Small intestine (tissue), 7 donors: ENCODE results near the gene CELF1. TPM values are rescaled to one million over a fixed set of nuclear protein-coding genes. Genes with fewer than 3 reads are reported as not detected.

Experiments used
- DNase-seq, 2 donors: peaks; one replicate each; pipeline versions ENCODE4 v3.0.0 to v3.0.0-alpha.2; 2013
- FAIRE-seq: peaks from 2 replicates; lab custom pipeline; 2012; peaks lifted over from hg19 to GRCh38; lab: Jason Lieb, UNC
- H3K27ac ChIP-seq, 3 donors: one replicate each; pipeline ENCODE4 v1.5.1; 2013; ENCODE audit warnings: low read length in 2 of 3, mild to moderate bottlenecking in 2 of 3, control low read depth in 1 of 3, inconsistent platforms in 1 of 3, low read depth in 1 of 3, moderate library complexity in 1 of 3
- H3K27me3 ChIP-seq, 3 donors: one replicate each; pipeline ENCODE4 v1.6.1; 2013; ENCODE audit warnings: low read length in 3 of 3, inconsistent platforms in 1 of 3; ENCODE audit not compliant: control insufficient read depth in 3 of 3, insufficient read depth in 3 of 3
- H3K36me3 ChIP-seq, 3 donors: one replicate each; pipeline ENCODE4 v1.6.1; 2013; ENCODE audit warnings: low read length in 3 of 3, inconsistent platforms in 1 of 3, low read depth in 1 of 3, mild to moderate bottlenecking in 1 of 3, moderate library complexity in 1 of 3; ENCODE audit not compliant: control insufficient read depth in 3 of 3, insufficient read depth in 2 of 3
- H3K4me1 ChIP-seq, 3 donors: one replicate each; pipeline ENCODE4 v1.6.1; 2013; ENCODE audit warnings: low read length in 2 of 3, inconsistent platforms in 1 of 3, low read depth in 1 of 3, mild to moderate bottlenecking in 1 of 3, moderate library complexity in 1 of 3; ENCODE audit not compliant: control insufficient read depth in 3 of 3, insufficient read depth in 2 of 3
- H3K4me3 ChIP-seq, 3 donors: one replicate each; pipeline ENCODE4 v1.5.1; 2013; ENCODE audit warnings: low read length in 3 of 3, control low read depth in 1 of 3, inconsistent platforms in 1 of 3, low read depth in 1 of 3, mild to moderate bottlenecking in 1 of 3, moderate library complexity in 1 of 3
- H3K9me3 ChIP-seq, 2 donors: one replicate each; pipeline ENCODE4 v1.6.1; 2013; ENCODE audit warnings: low read depth in 1 of 2, low read length in 1 of 2; ENCODE audit not compliant: control insufficient read depth in 2 of 2, insufficient read depth in 1 of 2
- WGBS, 3 donors: extraction: QIAGEN DNeasy Blood & Tissue Kit; methylation state at CpG; one replicate each; pipeline ENCODE4 v1.1.7; 2013; 5-methylcytosine and 5-hydroxymethylcytosine counted together
- polyA plus RNA-seq, 4 donors: library from polyadenylated mRNA; stranded (reverse) in 3 of 4; unstranded in 1 of 4; fragments of 200-250 nt in 3 of 4; fragments of 120-200 nt in 1 of 4; gene quantifications; one replicate each; pipeline versions ENCODE4 v1.2.1 to v1.2.3, GENCODE V29; 2013
- donor health status: healthy with polysubstance abuse.
- donor health status: control.
- donor health status: control.
- donor health status: Bipolar disorder and iron deficiency.
- donor health status: healthy.

CELF1 gene
- polyA plus RNA-seq, 4 donors = 16.5 to 69.5 (median 27.0) TPM

GRCh38 chr11:47545298-47545697, 7.6 kb downstream of the CELF1 start:
- H3K36me3 ChIP-seq = peaks cover 0 to 26% (median 0%) of the 10 kb centered on the region in 3 donors
- DNase-seq (no peak), FAIRE-seq (no peak)
- H3K27me3 ChIP-seq = no peaks in the 10 kb centered on the region
- 89 to 96% (median 91%) methylated on average over 6 of the region's 6 CpGs for WGBS, 3 donors
- peaks cover 0 to 7% (median 0%) of the 10 kb centered on the region in 3 donors for H3K4me1 ChIP-seq
- no peak overlapping the region for H3K4me3 ChIP-seq
- no peaks in the 10 kb centered on the region for H3K9me3 ChIP-seq
- no peak overlapping the region for H3K27ac ChIP-seq

- FAIRE-seq = no peak
- no peaks in the 10 kb centered on the region for H3K9me3 ChIP-seq
- WGBS, 3 donors = 95 to 100% (median 97%) methylated on average over 2 of the region's 2 CpGs
- H3K27ac ChIP-seq = no peak overlapping the region
- no peak overlapping the region for H3K4me3 ChIP-seq
- DNase-seq = no peak
- peaks cover 0 to 16% (median 0%) of the 10 kb centered on the region in 3 donors for H3K4me1 ChIP-seq
- peaks cover 0 to 20% (median 0%) of the 10 kb centered on the region in 3 donors for H3K36me3 ChIP-seq
- no peaks in the 10 kb centered on the region for H3K27me3 ChIP-seq
Observed at GRCh38 chr11:47541070-47541469, 11.9 kb downstream of the CELF1 start.

DNA sequence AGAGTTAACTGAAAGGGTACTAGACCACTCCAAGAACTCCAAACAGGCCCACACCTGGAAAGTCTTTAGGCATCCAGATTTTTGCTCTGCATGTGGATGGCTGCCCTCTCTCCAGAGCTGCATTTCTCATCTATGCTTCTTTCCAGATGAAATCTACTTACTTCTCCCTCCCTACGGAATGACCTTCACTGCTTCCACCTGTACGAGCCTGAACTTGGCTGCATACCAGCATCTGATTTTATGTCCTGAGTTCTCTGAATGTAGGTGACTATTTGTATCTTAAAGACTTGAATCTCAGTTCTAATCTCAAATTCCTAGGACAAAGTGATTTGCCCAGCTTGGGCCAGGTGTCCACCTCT, 13.3 kb downstream of the CELF1 start:
- no peak for DNase-seq
- H3K9me3 ChIP-seq = no peaks in the 10 kb centered on the region
- H3K36me3 ChIP-seq = peaks cover 0 to 19% (median 0%) of the 10 kb centered on the region in 3 donors
- no peak overlapping the region for H3K27ac ChIP-seq
- 8 to 56% (median 37%) methylated on average over 2 of the region's 2 CpGs for WGBS, 3 donors
- FAIRE-seq = no peak
- H3K27me3 ChIP-seq = no peaks in the 10 kb centered on the region
- H3K4me3 ChIP-seq = no peak overlapping the region
- H3K4me1 ChIP-seq = peaks cover 0 to 16% (median 0%) of the 10 kb centered on the region in 3 donors

- H3K4me3 ChIP-seq = no peak overlapping the region
- DNase-seq (no peak), FAIRE-seq (no peak)
- WGBS, 3 donors = 60 to 76% (median 72%) methylated on average over 10 of the region's 10 CpGs
- H3K36me3 ChIP-seq = peaks cover 0 to 19% (median 0%) of the 10 kb centered on the region in 3 donors
- no peaks in the 10 kb centered on the region for H3K27me3 ChIP-seq
- peaks cover 0 to 16% (median 0%) of the 10 kb centered on the region in 3 donors for H3K4me1 ChIP-seq
- H3K9me3 ChIP-seq = no peaks in the 10 kb centered on the region
- H3K27ac ChIP-seq = no peak overlapping the region
Observed at GRCh38 chr11:47538741-47539565, 14.0 kb downstream of the CELF1 start.

DNA sequence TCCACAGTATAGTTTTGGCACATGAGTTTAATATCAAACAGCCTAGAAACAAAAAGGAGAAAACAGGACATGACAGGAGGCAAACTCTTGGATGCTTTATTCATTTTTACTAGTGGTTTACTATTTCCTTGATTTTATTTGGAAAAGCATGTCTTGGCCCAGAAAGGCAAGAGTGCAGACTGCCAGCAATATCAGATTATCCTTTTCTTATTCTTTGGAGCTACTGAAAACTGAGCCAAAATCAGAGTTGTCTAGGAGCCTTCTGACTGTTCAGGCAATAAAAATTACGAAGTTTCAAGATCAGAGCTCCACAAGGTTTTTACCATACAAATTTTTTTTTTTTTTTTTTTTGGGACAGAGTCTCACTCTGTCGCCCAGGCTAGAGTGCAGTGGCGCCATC, 16.0 kb downstream of the CELF1 start:
- Histone ChIP-seq H3K4me3 (no peak overlapping the region), H3K27ac (no peak overlapping the region), H3K36me3 (peaks cover 0 to 16% (median 0%) of the 10 kb centered on the region in 3 donors), H3K9me3 (no peaks in the 10 kb centered on the region), H3K27me3 (no peaks in the 10 kb centered on the region), H3K4me1 (peaks cover 0 to 16% (median 0%) of the 10 kb centered on the region in 3 donors)
- FAIRE-seq (no peak), DNase-seq (no peak)
- WGBS, 3 donors = 77 to 86% (median 82%) methylated on average over 2 to 3 of the region's 3 CpGs

DNA sequence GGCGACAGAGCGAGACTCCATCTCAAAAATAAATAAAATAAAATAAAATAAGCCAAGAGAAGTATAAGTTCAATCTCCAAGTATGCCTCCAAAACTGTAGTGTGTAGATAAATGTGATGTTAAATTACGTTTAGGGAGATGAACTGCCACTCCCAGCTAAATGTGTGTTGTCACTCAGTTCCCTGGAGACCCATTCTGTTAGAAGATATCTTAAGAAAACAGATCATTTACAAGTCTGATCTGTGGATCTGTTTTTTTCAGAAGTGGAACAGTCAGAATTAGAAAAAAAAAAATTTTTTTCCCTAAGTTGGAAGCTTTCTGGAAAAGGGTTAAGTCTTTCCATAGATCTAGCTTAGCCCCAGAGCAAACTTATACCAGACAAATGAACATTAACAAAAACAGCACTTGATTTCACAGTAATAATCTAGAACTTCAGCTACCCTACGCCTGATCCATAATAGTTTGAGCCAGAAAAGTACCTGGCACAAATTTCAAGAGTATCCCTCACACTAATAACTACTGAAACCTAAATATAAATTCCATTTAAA, 18.2 kb downstream of the CELF1 start:
- Histone ChIP-seq H3K4me3 (no peak overlapping the region), H3K4me1 (peaks cover 0 to 10% (median 0%) of the 10 kb centered on the region in 3 donors), H3K36me3 (peaks cover 0 to 20% (median 0%) of the 10 kb centered on the region in 3 donors), H3K27ac (no peak overlapping the region), H3K27me3 (no peaks in the 10 kb centered on the region), H3K9me3 (no peaks in the 10 kb centered on the region)
- DNase-seq (no peak), FAIRE-seq (no peak)
- WGBS, 3 donors = 88 to 90% (median 89%) methylated on average over 4 of the region's 4 CpGs

DNA sequence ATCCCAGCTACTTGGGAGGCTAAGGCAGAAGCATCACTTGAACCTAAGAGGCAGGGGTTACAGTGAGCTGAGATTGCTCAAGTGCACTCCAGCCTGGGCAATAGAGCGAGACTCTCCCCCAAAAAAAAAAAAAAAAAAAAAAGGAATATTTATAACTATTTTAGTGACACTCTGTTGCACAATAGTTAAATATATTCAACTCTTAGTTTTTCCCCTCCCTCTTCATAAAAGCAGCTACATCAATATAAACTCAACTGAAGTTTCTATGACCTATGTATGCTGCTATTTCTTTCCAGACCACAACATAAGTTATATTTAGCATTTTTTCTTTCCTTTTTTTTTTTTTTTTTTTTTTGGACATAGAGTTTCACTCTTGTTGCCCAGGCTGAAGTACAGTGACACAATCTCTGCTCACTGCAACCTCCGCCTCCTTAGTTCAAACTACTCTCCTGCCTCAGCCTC, 19.2 kb downstream of the CELF1 start:
- 81 to 93% (median 85%) methylated on average over 2 of the region's 2 CpGs for WGBS, 3 donors
- H3K27ac ChIP-seq = no peak overlapping the region

DNA sequence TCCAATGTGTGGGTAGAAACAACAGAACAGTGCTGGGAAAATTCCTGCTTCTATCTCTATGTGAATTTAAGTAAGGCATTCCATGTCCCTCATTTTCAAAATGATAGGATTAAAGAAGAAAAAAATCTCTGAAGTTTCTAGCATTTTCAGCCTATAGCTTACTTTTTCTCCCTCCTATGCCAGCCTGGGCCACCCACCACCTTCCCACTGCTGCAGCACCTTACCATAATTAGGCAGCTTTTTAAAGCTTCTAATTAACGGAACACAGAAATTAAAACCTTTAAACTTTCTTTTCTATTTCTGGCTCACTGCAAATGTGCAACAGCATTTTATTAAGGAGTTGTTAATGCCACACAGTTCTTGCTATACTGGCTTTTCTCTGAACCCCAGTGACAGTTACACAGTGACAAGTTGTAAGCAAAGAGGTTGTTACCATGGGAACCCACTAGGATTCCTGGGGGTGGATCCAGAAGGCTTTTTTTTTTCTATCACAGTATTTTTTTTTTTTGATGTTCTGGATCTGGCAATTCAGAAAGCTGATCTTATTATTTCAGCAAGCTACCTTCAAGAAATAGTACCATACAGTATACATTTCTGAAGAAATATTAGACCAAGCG, 20.2 kb downstream of the CELF1 start:
- no peaks in the 10 kb centered on the region for H3K27me3 ChIP-seq
- H3K4me3 ChIP-seq = no peak overlapping the region
- H3K36me3 ChIP-seq = peaks cover 0 to 34% (median 0%) of the 10 kb centered on the region in 3 donors
- H3K27ac ChIP-seq = no peak overlapping the region
- no peaks in the 10 kb centered on the region for H3K4me1 ChIP-seq
- 91 to 94% (median 93%) methylated on average over 2 of the region's 2 CpGs for WGBS, 3 donors
- FAIRE-seq (no peak), DNase-seq (no peak)
- no peaks in the 10 kb centered on the region for H3K9me3 ChIP-seq

More for the DNA sequence above, 19.2 kb downstream of the CELF1 start:
- no peaks in the 10 kb centered on the region for H3K27me3 ChIP-seq
- H3K4me3 ChIP-seq = no peak overlapping the region
- peaks cover 0 to 29% (median 0%) of the 10 kb centered on the region in 3 donors for H3K36me3 ChIP-seq
- FAIRE-seq (no peak), DNase-seq (no peak)
- peaks cover 0 to 2% (median 0%) of the 10 kb centered on the region in 3 donors for H3K4me1 ChIP-seq
- H3K9me3 ChIP-seq = no peaks in the 10 kb centered on the region
